Measurements from ENCODE around the gene CRISPLD2. TPM values are rescaled to one million over a fixed set of nuclear protein-coding genes. Genes with fewer than 3 reads are reported as not detected.
A peak's percentile ranks its signal among the peaks of the same experiment; 100 is the strongest.

The CRISPLD2 gene
- total and polyA plus RNA-seq, 10 donors: 7.9 to 271 (median 75.5) TPM

GRCh38 chr16:84780544-84781376 is 39.0 kb upstream of the CRISPLD2 start:
- 86 to 95% (median 92%) methylated on average over 12 of the region's 12 CpGs for WGBS, 5 donors
- peaks cover 0 to 5% (median under 1%) of the 10 kb centered on the region in 6 donors for H3K4me1 ChIP-seq
- no peak for DNase-seq
- H3K27ac ChIP-seq: no peak overlapping the region
- H3K27me3 ChIP-seq (replicated peaks in 1 of 7): no peaks in the 10 kb centered on the region
- H3K9me3 ChIP-seq: no peaks in the 10 kb centered on the region
- no peak overlapping the region for H3K4me3 ChIP-seq
- no peak for TF ChIP-seq POLR2A (IDR thresholded peaks at IDR 0.05)
- TF ChIP-seq POLR2AphosphoS5 (IDR thresholded peaks at IDR 0.05): no peak
- TF ChIP-seq, protein P1, sequence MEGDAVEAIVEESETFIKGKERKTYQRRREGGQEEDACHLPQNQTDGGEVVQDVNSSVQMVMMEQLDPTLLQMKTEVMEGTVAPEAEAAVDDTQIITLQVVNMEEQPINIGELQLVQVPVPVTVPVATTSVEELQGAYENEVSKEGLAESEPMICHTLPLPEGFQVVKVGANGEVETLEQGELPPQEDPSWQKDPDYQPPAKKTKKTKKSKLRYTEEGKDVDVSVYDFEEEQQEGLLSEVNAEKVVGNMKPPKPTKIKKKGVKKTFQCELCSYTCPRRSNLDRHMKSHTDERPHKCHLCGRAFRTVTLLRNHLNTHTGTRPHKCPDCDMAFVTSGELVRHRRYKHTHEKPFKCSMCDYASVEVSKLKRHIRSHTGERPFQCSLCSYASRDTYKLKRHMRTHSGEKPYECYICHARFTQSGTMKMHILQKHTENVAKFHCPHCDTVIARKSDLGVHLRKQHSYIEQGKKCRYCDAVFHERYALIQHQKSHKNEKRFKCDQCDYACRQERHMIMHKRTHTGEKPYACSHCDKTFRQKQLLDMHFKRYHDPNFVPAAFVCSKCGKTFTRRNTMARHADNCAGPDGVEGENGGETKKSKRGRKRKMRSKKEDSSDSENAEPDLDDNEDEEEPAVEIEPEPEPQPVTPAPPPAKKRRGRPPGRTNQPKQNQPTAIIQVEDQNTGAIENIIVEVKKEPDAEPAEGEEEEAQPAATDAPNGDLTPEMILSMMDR (IDR thresholded peaks at IDR 0.05 in 8 of 11, conservative IDR thresholded peaks at IDR 0.05 in 3 of 11): no peak
- intact Hi-C loops (cut with DNase I; ENCODE audit: low total_unique reads): no loop called here
- H3K36me3 ChIP-seq: peaks cover 0 to 73% (median 43%) of the 10 kb centered on the region in 6 donors

DNA sequence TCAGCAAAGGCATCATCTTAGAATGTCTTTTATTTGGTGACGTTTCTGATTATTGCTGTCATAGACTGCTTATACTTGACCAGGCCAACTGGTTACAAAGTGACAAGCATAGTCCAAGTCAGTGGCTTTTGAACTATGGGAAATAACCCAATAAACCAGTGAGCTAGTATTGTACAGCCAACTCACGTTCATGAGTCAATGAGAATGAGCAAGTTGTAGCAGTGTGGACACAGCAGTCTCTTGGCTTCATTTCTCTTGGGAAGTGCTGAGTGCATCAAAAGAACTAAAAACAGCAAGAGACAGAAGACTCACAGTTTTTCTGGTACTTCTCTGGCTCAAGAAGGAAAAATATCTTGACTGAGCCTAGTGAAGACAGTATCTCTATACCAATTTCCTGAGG is 36.9 kb upstream of the CRISPLD2 start:
- H3K36me3 ChIP-seq: peaks cover 0 to 58% (median 23%) of the 10 kb centered on the region in 6 donors
- TF ChIP-seq POLR2A (IDR thresholded peaks at IDR 0.05): no peak
- no peak for TF ChIP-seq POLR2AphosphoS5 (IDR thresholded peaks at IDR 0.05)
- TF ChIP-seq, protein P1 (IDR thresholded peaks at IDR 0.05 in 8 of 11, conservative IDR thresholded peaks at IDR 0.05 in 3 of 11): no peak
- peaks cover 0 to 11% (median 3%) of the 10 kb centered on the region in 6 donors for H3K4me1 ChIP-seq
- H3K27me3 ChIP-seq (replicated peaks in 1 of 7): no peaks in the 10 kb centered on the region
- WGBS, 5 donors: 85 to 88% (median 88%) methylated on average over 2 of the region's 2 CpGs
- H3K27ac ChIP-seq: no peak overlapping the region
- H3K4me3 ChIP-seq: no peak overlapping the region
- intact Hi-C loops (cut with DNase I; ENCODE audit: low total_unique reads): no loop called here
- DNase-seq: no peak
- H3K9me3 ChIP-seq: no peaks in the 10 kb centered on the region

- peaks cover 0 to 26% (median 0%) of the 10 kb centered on the region in 6 donors for H3K36me3 ChIP-seq
- peaks cover 0 to 11% (median 3%) of the 10 kb centered on the region in 6 donors for H3K4me1 ChIP-seq
- DNase-seq: peak; percentile 66
- no peak overlapping the region for H3K4me3 ChIP-seq
- no peaks in the 10 kb centered on the region for H3K27me3 ChIP-seq (replicated peaks in 1 of 7)
- intact Hi-C loops (cut with DNase I; ENCODE audit: low total_unique reads): no loop called here
- TF ChIP-seq POLR2AphosphoS5 (IDR thresholded peaks at IDR 0.05) (no peak), POLR2A (IDR thresholded peaks at IDR 0.05) (no peak)
- TF ChIP-seq, protein P1 (IDR thresholded peaks at IDR 0.05 in 8 of 11, conservative IDR thresholded peaks at IDR 0.05 in 3 of 11): no peak
- H3K9me3 ChIP-seq: no peaks in the 10 kb centered on the region
- H3K27ac ChIP-seq: no peak overlapping the region
- 70 to 77% (median 71%) methylated on average over 7 to 11 of the region's 11 CpGs for WGBS, 5 donors
Observed at GRCh38 chr16:84785843-84786581, 33.8 kb upstream of the CRISPLD2 start.

All from spleen (tissue), 11 donors.